GM18505 (cell line): ENCODE measurements around the gene CCDC47.

Experiments used
- ATAC-seq: cut with Tn5 transposase; IDR thresholded peaks from one replicate; pipeline ENCODE4 v1.9.1; 2021; ENCODE audit not compliant: unreplicated experiment
- POLR2A ChIP-seq: IDR thresholded peaks from 4 replicates; pipeline ENCODE4 v1.6.1; 2011; ENCODE audit warnings: borderline replicate concordance; ENCODE audit not compliant: insufficient read depth, insufficient read length; ENCODE audit errors: extremely low read depth

Gene CCDC47

GRCh38 chr17:63701456-63701820 lies 72.0 kb downstream of the CCDC47 start:
- no peak for ATAC-seq

GRCh38 chr17:63700528-63701455 lies 72.6 kb downstream of the CCDC47 start:
- peak; percentile 12 for ATAC-seq
- TF ChIP-seq POLR2A, result peak; percentile 68

More at GRCh38 chr17:63701456-63701820, 72.0 kb downstream of the CCDC47 start:
- TF ChIP-seq POLR2A, result no peak

- ATAC-seq, result peak; percentile 27
- peak; percentile 79 for TF ChIP-seq POLR2A
Measured at GRCh38 chr17:63699638-63700527, 73.5 kb downstream of the CCDC47 start, which contains the start of gene LIMD2. LIMD2 (minus strand) TSS chr17:63700125; CDS start chr17:63699298, 827 bp downstream.

GRCh38 chr17:63698886-63699637 lies 74.3 kb downstream of the CCDC47 start:
- ATAC-seq, result peak; percentile 31
- peak; percentile 56 for TF ChIP-seq POLR2A

GRCh38 chr17:63698381-63698885 lies 75.0 kb downstream of the CCDC47 start:
- no peak for ATAC-seq
- TF ChIP-seq POLR2A, result no peak

GRCh38 chr17:63697341-63698286 lies 75.8 kb downstream of the CCDC47 start:
- no peak for ATAC-seq
- TF ChIP-seq POLR2A, result peak; percentile 74

- no peak for ATAC-seq
- no peak for TF ChIP-seq POLR2A
Measured at GRCh38 chr17:63696381-63696961, 76.9 kb downstream of the CCDC47 start.

- ATAC-seq, result no peak
- peak; percentile 2 for TF ChIP-seq POLR2A
Measured at GRCh38 chr17:63695889-63696288, 77.5 kb downstream of the CCDC47 start.
